ENCODE data around the gene BDH1.
A peak's percentile ranks its signal among the peaks of the same experiment; 100 is the strongest.

GRCh38 chr3:197554562-197555280, 1.0 kb downstream of the BDH1 start:
- TF ChIP-seq POLR2A (IDR thresholded peaks at IDR 0.05), result peak; percentile 87
- TF ChIP-seq CTCF (IDR thresholded peaks at IDR 0.05), result peak; percentile 49 to 74 (median 58)
- TF ChIP-seq EP300 (IDR thresholded peaks at IDR 0.05; ENCODE audit: low read depth), result no peak
